ENCODE results near the gene NCAPD3.

NCAPD3 gene

GRCh38 chr11:134250675-134251074 is 26.9 kb upstream of the NCAPD3 start:
- ChIA-PET CTCF (no interaction called here), POLR2A (interaction anchor here (1.6 kb wide), 1 partner anchor 26 kb away, joined by 4 read pairs; the partner anchor contains the start of gene VPS26B)
- TF ChIP-seq HDGF (IDR thresholded peaks at IDR 0.05; ENCODE audit: borderline replicate concordance) (no peak), SP1 (IDR thresholded peaks at IDR 0.05) (no peak), FOXM1 (IDR thresholded peaks at IDR 0.05; ENCODE audit: borderline replicate concordance) (no peak), L3MBTL2 (conservative IDR thresholded peaks at IDR 0.05) (no peak), CTBP1 (IDR thresholded peaks at IDR 0.05; ENCODE audit: borderline replicate concordance) (no peak), FOXA1 (IDR thresholded peaks at IDR 0.05) (no peak), LEF1 (IDR thresholded peaks at IDR 0.05; ENCODE audit: borderline replicate concordance) (no peak), FOXK2 (IDR thresholded peaks at IDR 0.05) (no peak), ZNF384 (IDR thresholded peaks at IDR 0.05) (no peak), ARNT (IDR thresholded peaks at IDR 0.05) (no peak), TARDBP (IDR thresholded peaks at IDR 0.05) (no peak), ELF4 (IDR thresholded peaks at IDR 0.05) (no peak)
- TF ChIP-seq, protein P1, sequence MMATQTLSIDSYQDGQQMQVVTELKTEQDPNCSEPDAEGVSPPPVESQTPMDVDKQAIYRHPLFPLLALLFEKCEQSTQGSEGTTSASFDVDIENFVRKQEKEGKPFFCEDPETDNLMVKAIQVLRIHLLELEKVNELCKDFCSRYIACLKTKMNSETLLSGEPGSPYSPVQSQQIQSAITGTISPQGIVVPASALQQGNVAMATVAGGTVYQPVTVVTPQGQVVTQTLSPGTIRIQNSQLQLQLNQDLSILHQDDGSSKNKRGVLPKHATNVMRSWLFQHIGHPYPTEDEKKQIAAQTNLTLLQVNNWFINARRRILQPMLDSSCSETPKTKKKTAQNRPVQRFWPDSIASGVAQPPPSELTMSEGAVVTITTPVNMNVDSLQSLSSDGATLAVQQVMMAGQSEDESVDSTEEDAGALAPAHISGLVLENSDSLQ (IDR thresholded peaks at IDR 0.05): no peak
- DNase-seq (ENCODE audit: extremely low spot score): no peak

- CTCF ChIA-PET: no interaction called here
Observed at GRCh38 chr11:134250246-134250645, 26.5 kb upstream of the NCAPD3 start.

DNA sequence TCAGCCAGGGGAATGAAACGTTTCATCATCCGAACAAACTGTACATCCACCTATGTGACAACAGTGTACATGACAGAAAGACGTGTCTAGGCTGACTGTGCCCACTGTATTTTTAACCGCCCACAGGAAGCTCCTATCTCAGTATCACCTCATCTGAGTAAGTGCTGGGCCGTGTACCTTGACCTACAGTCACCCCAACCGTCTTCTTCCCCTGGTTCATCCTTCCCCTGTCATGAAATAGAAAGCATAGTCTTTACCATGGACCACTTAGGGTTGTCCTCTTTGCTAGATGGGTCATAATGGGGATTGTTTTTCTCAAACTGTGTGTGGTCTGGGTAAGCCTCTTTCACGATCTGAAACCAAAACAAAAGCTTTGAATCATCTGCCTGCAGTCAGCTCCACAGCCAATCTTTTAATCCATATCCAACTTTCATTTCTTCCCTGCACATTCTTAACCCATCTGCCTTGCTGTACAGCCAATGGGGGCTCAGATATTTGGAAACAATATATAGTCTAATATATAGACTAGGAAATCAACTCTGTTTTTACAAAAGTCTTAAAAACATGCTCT is 25.2 kb upstream of the NCAPD3 start:
- POLR2A ChIA-PET: interaction anchor here (2.2 kb wide), 1 partner anchor 25 kb away, joined by 7 read pairs; the partner anchor contains the start of genes NCAPD3 and VPS26B
- CTCF ChIA-PET: interaction anchor here (0.5 to 0.6 kb wide), 3 partner anchors 44 to 410 kb away, joined by 3 read pairs; no protein-coding TSS in a partner anchor
- DNase-seq (ENCODE audit: extremely low spot score): no peak
- TF ChIP-seq FOXA1 (IDR thresholded peaks at IDR 0.05) (no peak), L3MBTL2 (conservative IDR thresholded peaks at IDR 0.05) (no peak), ZNF384 (IDR thresholded peaks at IDR 0.05) (no peak), SUZ12 (IDR thresholded peaks at IDR 0.05) (no peak), FOXK2 (IDR thresholded peaks at IDR 0.05) (no peak), ELF4 (IDR thresholded peaks at IDR 0.05) (no peak), BHLHE40 (IDR thresholded peaks at IDR 0.05; ENCODE audit: borderline replicate concordance) (no peak), SP1 (IDR thresholded peaks at IDR 0.05) (no peak), HDGF (IDR thresholded peaks at IDR 0.05; ENCODE audit: borderline replicate concordance) (no peak), CTBP1 (IDR thresholded peaks at IDR 0.05; ENCODE audit: borderline replicate concordance) (no peak), FOXM1 (IDR thresholded peaks at IDR 0.05; ENCODE audit: borderline replicate concordance) (no peak), ARNT (IDR thresholded peaks at IDR 0.05) (no peak)
- TF ChIP-seq, protein P1 (IDR thresholded peaks at IDR 0.05): no peak

More at GRCh38 chr11:134250246-134250645, 26.5 kb upstream of the NCAPD3 start:
- DNase-seq (ENCODE audit: extremely low spot score): no peak
- POLR2A ChIA-PET: interaction anchor here (1.6 kb wide), 1 partner anchor 25 kb away, joined by 4 read pairs; the partner anchor contains the start of gene VPS26B
- TF ChIP-seq ARNT (IDR thresholded peaks at IDR 0.05) (no peak), FOXK2 (IDR thresholded peaks at IDR 0.05) (no peak), LEF1 (IDR thresholded peaks at IDR 0.05; ENCODE audit: borderline replicate concordance) (no peak), BHLHE40 (IDR thresholded peaks at IDR 0.05; ENCODE audit: borderline replicate concordance) (no peak), CTBP1 (IDR thresholded peaks at IDR 0.05; ENCODE audit: borderline replicate concordance) (no peak), NFRKB (IDR thresholded peaks at IDR 0.05) (no peak), TARDBP (IDR thresholded peaks at IDR 0.05) (no peak), ZNF384 (IDR thresholded peaks at IDR 0.05) (no peak), SUZ12 (IDR thresholded peaks at IDR 0.05) (no peak), ELF4 (IDR thresholded peaks at IDR 0.05) (no peak), HDGF (IDR thresholded peaks at IDR 0.05; ENCODE audit: borderline replicate concordance) (no peak), L3MBTL2 (conservative IDR thresholded peaks at IDR 0.05) (no peak), SP1 (IDR thresholded peaks at IDR 0.05) (no peak), FOXA1 (IDR thresholded peaks at IDR 0.05) (no peak), FOXM1 (IDR thresholded peaks at IDR 0.05; ENCODE audit: borderline replicate concordance) (no peak)
- TF ChIP-seq, protein P1 (IDR thresholded peaks at IDR 0.05): no peak

DNA sequence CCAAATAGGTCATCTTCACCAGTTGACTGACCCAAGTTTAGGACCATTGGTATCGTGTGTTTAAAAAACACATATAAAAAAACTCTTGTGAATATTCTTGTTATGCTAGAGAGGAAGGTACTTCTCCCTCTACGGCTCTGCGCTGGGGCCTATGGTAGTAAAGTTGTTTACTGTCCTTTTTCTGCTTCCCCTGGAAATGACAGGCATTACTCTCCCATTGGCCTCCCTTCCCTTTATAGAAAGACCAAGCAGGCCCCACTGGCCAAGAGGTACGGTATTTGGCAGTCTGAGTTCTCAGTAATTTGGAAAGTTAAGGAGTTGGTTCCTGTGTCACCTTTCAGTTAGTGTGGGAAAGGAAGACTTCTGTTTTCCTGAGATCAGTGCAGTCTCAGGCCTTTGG is 22.9 kb upstream of the NCAPD3 start:
- POLR2A ChIA-PET: no interaction called here

More for the DNA sequence above, 22.9 kb upstream of the NCAPD3 start:
- CTCF ChIA-PET: no interaction called here
- TF ChIP-seq NFRKB (IDR thresholded peaks at IDR 0.05) (no peak), LEF1 (IDR thresholded peaks at IDR 0.05; ENCODE audit: borderline replicate concordance) (no peak), CTBP1 (IDR thresholded peaks at IDR 0.05; ENCODE audit: borderline replicate concordance) (no peak), HDGF (IDR thresholded peaks at IDR 0.05; ENCODE audit: borderline replicate concordance) (no peak), ELF4 (IDR thresholded peaks at IDR 0.05) (no peak), ARNT (IDR thresholded peaks at IDR 0.05) (no peak), SUZ12 (IDR thresholded peaks at IDR 0.05) (no peak), BHLHE40 (IDR thresholded peaks at IDR 0.05; ENCODE audit: borderline replicate concordance) (no peak), TARDBP (IDR thresholded peaks at IDR 0.05) (no peak), ZNF384 (IDR thresholded peaks at IDR 0.05) (no peak), FOXK2 (IDR thresholded peaks at IDR 0.05) (no peak), FOXA1 (IDR thresholded peaks at IDR 0.05) (no peak), SP1 (IDR thresholded peaks at IDR 0.05) (no peak), FOXM1 (IDR thresholded peaks at IDR 0.05; ENCODE audit: borderline replicate concordance) (no peak), L3MBTL2 (conservative IDR thresholded peaks at IDR 0.05) (no peak)
- TF ChIP-seq, protein P1 (IDR thresholded peaks at IDR 0.05): no peak
- DNase-seq (ENCODE audit: extremely low spot score): no peak

All from HEK293T (cell line).